K562 (cell line): Measurements from ENCODE around the gene BZW2. TPM values are rescaled to one million over a fixed set of nuclear protein-coding genes. Genes with fewer than 3 reads are reported as not detected.

ENCODE experiments used
- ARHGAP35 ChIP-seq: fragments of 450-650 bp; IDR thresholded peaks from 2 replicates; pipeline ENCODE4 v1.6.1; 2018; ENCODE audit not compliant: partially characterized antibody
- BRD4 ChIP-seq: fragments of 200-600 bp; sonication (generic); IDR thresholded peaks from 2 replicates; pipeline ENCODE4 v1.6.1; 2017; ENCODE audit warnings: inconsistent platforms
- CBFB ChIP-seq: sonication (generic); formaldehyde crosslinking; IDR thresholded peaks from 2 replicates; pipeline ENCODE4 v1.4.0; 2020; ENCODE audit warnings: mild to moderate bottlenecking, missing genetic modification reagents
- DACH1 ChIP-seq: fragments of 450-650 bp; IDR thresholded peaks from 2 replicates; pipeline ENCODE4 v1.6.1; 2018; ENCODE audit not compliant: partially characterized antibody
- FOXK1 ChIP-seq: sonication (generic); formaldehyde crosslinking; IDR thresholded peaks from 2 replicates; pipeline ENCODE4 v1.8.0; 2022; ENCODE audit warnings: missing genetic modification reagents, mild to moderate bottlenecking, borderline replicate concordance
- HIVEP1 ChIP-seq: fragments of 250-450 bp; sonication (Bioruptor Pico); IDR thresholded peaks from 2 replicates; pipeline ENCODE4 v1.4.0; 2020; ENCODE audit warnings: mild to moderate bottlenecking
- KLF1 ChIP-seq: fragments of 450-650 bp; IDR thresholded peaks from 2 replicates; pipeline ENCODE4 v1.6.1; 2016; ENCODE audit warnings: missing genetic modification characterization, missing compliant biosample characterization
- MTA2 ChIP-seq: fragments of 450-650 bp; IDR thresholded peaks from 2 replicates; pipeline ENCODE4 v1.6.1; 2016; ENCODE audit warnings: low read depth
- NR3C1 ChIP-seq: sonication (generic); formaldehyde crosslinking; IDR thresholded peaks from 2 replicates; pipeline ENCODE4 v1.8.1; 2022; ENCODE audit warnings: missing genetic modification reagents
- PHF8 ChIP-seq: fragments of 200-600 bp; sonication (generic); IDR thresholded peaks from 2 replicates; pipeline ENCODE4 v1.6.1; 2012; ENCODE audit warnings: mixed run types, mild to moderate bottlenecking, inconsistent platforms, low read length, moderate library complexity, borderline replicate concordance
- PTRF ChIP-seq: fragments of 450-650 bp; IDR thresholded peaks from 2 replicates; pipeline ENCODE4 v1.6.1; 2016; ENCODE audit warnings: mild to moderate bottlenecking, missing genetic modification characterization, missing compliant biosample characterization
- RBM39 ChIP-seq: fragments of 200-400 bp; formaldehyde crosslinking; optimal IDR thresholded peaks from 2 replicates; pipeline ENCODE3; 2018; ENCODE audit warnings: low read depth, low read length
- TCFL5 ChIP-seq: fragments of 250-450 bp; sonication (Bioruptor Pico); conservative IDR thresholded peaks from 2 replicates; pipeline ENCODE4 v1.6.1; 2021; ENCODE audit warnings: mild to moderate bottlenecking, moderate library complexity, matching md5 sums
- U2AF1 ChIP-seq: fragments of 200-400 bp; formaldehyde crosslinking; optimal IDR thresholded peaks from 2 replicates; pipeline ENCODE3; 2017; ENCODE audit warnings: mild to moderate bottlenecking, low read depth, low read length, moderate library complexity
- ZNF224 ChIP-seq: sonication (generic); formaldehyde crosslinking; IDR thresholded peaks from 2 replicates; pipeline ENCODE4 v1.8.0; 2022; ENCODE audit warnings: mild to moderate bottlenecking, missing genetic modification reagents
- polyA plus RNA-seq, 8 experiments: library from polyadenylated mRNA; depleted of rRNA in 4 of 8; stranded (reverse) in 5 of 8; unstranded in 3 of 8; fragments of >200 nt; fragmentation: Nextera tagmentation in 2 of 8; fragmentation: Illumina TruSeq in 1 of 8; extraction: Ambion mirVana in 2 of 8; extraction: Trizol in 1 of 8; gene quantifications; 2 replicates each; pipeline versions ENCODE4 v1.2.1 to v1.2.3, GENCODE V29; 2011 to 2014; ENCODE audit warnings: inconsistent platforms in 1 of 8, missing spikeins in 1 of 8
- total RNA-seq, 7 experiments: library from RNA; depleted of rRNA in 6 of 7; stranded (reverse); fragments of >200 nt in 6 of 7; fragmentation: Illumina TruSeq in 2 of 7; extraction: Trizol in 2 of 7; gene quantifications; 2 replicates each; pipeline versions ENCODE4 v1.2.1 to v1.2.3, GENCODE V29; 2011 to 2021; ENCODE audit warnings: low replicate concordance in 1 of 7
- TF ChIP-seq, protein P1 (sequence below): sonication (generic); formaldehyde crosslinking; IDR thresholded peaks from 2 replicates; pipeline ENCODE4 v1.8.0; 2022; ENCODE audit warnings: mild to moderate bottlenecking, missing genetic modification reagents, borderline replicate concordance
- TF ChIP-seq, protein P2 (sequence below): fragments of 250-450 bp; sonication (Bioruptor Pico); IDR thresholded peaks from 2 replicates; pipeline ENCODE4 v1.4.0; 2020
- TF ChIP-seq, protein P3 (sequence below): fragments of 150-350 bp; conservative IDR thresholded peaks from 2 replicates; pipeline ENCODE4 v1.6.1; 2014; ENCODE audit warnings: low read length
- TF ChIP-seq, protein P4 (sequence below): fragments of 450-650 bp; formaldehyde crosslinking; IDR thresholded peaks from 2 replicates; pipeline ENCODE4 v1.4.0; 2020; ENCODE audit warnings: mild to moderate bottlenecking, moderate library complexity
- TF ChIP-seq, protein P5 (sequence below): fragments of 450-650 bp; formaldehyde crosslinking; conservative IDR thresholded peaks from 2 replicates; pipeline ENCODE4 v1.4.0; 2022; ENCODE audit warnings: mild to moderate bottlenecking, missing genetic modification characterization

Gene BZW2
- total and polyA plus RNA-seq, 9 of the 15 experiments (the other 6 are each of a cell fraction or from before 2014, with no cell fraction given), result 140 to 316 (median 173) TPM

DNA sequence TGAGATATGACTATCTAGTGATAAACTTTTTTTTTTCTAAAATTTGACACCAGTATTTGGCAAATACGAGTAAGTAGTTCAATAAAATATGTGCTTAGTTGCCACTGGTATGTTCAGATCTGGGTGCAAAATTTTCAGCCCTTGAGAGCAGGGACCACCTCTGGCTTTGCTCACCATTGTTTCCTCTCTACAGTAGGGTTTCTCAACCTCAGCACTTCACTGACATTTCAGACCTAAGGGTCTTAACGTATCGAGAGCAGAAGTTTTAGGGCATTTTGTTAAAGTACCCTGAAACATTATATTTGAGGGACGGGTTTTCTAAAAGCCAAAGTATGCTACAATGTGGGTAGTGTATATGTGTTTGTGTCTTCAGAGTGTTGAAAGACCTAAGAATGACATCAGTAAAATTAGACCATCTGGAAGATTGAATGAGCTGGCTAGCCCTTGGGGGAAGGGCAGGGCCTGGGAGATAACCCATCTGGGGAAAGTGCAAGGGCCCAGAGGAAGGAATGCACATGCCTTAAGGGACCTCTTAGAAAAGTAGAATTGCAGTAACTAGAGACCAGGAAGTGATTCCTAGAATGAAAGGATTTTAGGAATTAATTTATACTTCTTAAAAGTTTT, 11.8 kb downstream of the BZW2 start (continued):
- TF ChIP-seq, protein P1, sequence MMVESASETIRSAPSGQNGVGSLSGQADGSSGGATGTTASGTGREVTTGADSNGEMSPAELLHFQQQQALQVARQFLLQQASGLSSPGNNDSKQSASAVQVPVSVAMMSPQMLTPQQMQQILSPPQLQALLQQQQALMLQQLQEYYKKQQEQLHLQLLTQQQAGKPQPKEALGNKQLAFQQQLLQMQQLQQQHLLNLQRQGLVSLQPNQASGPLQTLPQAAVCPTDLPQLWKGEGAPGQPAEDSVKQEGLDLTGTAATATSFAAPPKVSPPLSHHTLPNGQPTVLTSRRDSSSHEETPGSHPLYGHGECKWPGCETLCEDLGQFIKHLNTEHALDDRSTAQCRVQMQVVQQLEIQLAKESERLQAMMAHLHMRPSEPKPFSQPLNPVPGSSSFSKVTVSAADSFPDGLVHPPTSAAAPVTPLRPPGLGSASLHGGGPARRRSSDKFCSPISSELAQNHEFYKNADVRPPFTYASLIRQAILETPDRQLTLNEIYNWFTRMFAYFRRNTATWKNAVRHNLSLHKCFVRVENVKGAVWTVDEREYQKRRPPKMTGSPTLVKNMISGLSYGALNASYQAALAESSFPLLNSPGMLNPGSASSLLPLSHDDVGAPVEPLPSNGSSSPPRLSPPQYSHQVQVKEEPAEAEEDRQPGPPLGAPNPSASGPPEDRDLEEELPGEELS (CRISPR knock-in tag), result no peak
- TF ChIP-seq PTRF (tag), result no peak
- no peak for TF ChIP-seq RBM39
- no peak for TF ChIP-seq NR3C1 (CRISPR knock-in tag)
- no peak for TF ChIP-seq TCFL5
- TF ChIP-seq, protein P2, sequence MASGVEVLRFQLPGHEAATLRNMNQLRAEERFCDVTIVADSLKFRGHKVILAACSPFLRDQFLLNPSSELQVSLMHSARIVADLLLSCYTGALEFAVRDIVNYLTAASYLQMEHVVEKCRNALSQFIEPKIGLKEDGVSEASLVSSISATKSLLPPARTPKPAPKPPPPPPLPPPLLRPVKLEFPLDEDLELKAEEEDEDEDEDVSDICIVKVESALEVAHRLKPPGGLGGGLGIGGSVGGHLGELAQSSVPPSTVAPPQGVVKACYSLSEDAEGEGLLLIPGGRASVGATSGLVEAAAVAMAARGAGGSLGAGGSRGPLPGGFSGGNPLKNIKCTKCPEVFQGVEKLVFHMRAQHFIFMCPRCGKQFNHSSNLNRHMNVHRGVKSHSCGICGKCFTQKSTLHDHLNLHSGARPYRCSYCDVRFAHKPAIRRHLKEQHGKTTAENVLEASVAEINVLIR, result no peak
- TF ChIP-seq PHF8, result no peak
- no peak for TF ChIP-seq FOXK1 (CRISPR knock-in tag)
- no peak for TF ChIP-seq ARHGAP35
- TF ChIP-seq MTA2, result peak; percentile 49; the same call in 1 of the 2 replicates
- no peak for TF ChIP-seq U2AF1
- no peak for TF ChIP-seq DACH1
- no peak for TF ChIP-seq KLF1
- no peak for TF ChIP-seq ZNF224 (CRISPR knock-in tag)
- TF ChIP-seq, protein P3, sequence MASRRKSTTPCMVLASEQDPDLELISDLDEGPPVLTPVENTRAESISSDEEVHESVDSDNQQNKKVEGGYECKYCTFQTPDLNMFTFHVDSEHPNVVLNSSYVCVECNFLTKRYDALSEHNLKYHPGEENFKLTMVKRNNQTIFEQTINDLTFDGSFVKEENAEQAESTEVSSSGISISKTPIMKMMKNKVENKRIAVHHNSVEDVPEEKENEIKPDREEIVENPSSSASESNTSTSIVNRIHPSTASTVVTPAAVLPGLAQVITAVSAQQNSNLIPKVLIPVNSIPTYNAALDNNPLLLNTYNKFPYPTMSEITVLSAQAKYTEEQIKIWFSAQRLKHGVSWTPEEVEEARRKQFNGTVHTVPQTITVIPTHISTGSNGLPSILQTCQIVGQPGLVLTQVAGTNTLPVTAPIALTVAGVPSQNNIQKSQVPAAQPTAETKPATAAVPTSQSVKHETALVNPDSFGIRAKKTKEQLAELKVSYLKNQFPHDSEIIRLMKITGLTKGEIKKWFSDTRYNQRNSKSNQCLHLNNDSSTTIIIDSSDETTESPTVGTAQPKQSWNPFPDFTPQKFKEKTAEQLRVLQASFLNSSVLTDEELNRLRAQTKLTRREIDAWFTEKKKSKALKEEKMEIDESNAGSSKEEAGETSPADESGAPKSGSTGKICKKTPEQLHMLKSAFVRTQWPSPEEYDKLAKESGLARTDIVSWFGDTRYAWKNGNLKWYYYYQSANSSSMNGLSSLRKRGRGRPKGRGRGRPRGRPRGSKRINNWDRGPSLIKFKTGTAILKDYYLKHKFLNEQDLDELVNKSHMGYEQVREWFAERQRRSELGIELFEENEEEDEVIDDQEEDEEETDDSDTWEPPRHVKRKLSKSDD, result no peak
- TF ChIP-seq, protein P4, sequence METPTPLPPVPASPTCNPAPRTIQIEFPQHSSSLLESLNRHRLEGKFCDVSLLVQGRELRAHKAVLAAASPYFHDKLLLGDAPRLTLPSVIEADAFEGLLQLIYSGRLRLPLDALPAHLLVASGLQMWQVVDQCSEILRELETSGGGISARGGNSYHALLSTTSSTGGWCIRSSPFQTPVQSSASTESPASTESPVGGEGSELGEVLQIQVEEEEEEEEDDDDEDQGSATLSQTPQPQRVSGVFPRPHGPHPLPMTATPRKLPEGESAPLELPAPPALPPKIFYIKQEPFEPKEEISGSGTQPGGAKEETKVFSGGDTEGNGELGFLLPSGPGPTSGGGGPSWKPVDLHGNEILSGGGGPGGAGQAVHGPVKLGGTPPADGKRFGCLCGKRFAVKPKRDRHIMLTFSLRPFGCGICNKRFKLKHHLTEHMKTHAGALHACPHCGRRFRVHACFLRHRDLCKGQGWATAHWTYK (CRISPR knock-in tag), result no peak
- no peak for TF ChIP-seq BRD4
- TF ChIP-seq, protein P5, sequence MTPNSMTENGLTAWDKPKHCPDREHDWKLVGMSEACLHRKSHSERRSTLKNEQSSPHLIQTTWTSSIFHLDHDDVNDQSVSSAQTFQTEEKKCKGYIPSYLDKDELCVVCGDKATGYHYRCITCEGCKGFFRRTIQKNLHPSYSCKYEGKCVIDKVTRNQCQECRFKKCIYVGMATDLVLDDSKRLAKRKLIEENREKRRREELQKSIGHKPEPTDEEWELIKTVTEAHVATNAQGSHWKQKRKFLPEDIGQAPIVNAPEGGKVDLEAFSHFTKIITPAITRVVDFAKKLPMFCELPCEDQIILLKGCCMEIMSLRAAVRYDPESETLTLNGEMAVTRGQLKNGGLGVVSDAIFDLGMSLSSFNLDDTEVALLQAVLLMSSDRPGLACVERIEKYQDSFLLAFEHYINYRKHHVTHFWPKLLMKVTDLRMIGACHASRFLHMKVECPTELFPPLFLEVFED (CRISPR knock-in tag), result no peak
- no peak for TF ChIP-seq CBFB (CRISPR knock-in tag)
- TF ChIP-seq HIVEP1 (CRISPR knock-in tag), result no peak
